Smooth muscle cell of trachea (primary cell): Measurements from ENCODE around the gene AGER. TPM values are rescaled to one million over a fixed set of nuclear protein-coding genes. Genes with fewer than 3 reads are reported as not detected.

ENCODE experiments used
- total RNA-seq: library from RNA; depleted of rRNA; stranded (reverse); fragments of >200 nt; gene quantifications from 2 replicates; pipeline ENCODE4 v1.2.1, GENCODE V29; 2014

Gene AGER
- 0.44 and 0.50 TPM in 2 replicates for total RNA-seq

DNA sequence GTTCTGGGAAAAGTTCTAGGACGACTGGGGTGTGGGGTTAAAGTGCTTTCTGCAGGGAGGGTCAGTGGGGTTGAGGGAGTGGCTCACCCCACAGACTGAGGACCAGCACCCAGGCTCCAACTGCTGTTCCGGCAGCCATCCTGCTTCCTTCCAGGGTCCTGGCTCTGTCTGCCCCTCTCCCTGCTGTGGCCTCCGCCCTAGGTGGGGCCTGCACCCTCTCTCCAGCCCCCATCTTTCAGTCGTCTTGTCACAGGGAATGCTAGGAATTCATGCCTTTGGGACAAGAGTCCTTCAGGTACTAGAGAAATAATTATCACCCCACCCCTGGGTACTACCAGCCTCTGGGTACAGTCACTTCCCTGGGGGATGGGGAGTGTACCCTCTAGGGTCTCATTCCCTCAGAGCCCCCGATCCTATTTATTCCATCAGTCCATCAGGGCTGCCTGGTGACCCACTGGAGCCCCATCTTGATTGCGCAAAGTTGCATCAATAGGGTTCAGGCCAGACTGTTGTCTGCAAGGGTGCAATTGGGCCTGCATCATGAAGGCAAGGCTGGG lies at the start of gene AGER:
TSS of gene AGER (minus strand) at position 170 of the 557 bp plus-strand sequence. CDS start at position 139, 31 bp downstream.

DNA sequence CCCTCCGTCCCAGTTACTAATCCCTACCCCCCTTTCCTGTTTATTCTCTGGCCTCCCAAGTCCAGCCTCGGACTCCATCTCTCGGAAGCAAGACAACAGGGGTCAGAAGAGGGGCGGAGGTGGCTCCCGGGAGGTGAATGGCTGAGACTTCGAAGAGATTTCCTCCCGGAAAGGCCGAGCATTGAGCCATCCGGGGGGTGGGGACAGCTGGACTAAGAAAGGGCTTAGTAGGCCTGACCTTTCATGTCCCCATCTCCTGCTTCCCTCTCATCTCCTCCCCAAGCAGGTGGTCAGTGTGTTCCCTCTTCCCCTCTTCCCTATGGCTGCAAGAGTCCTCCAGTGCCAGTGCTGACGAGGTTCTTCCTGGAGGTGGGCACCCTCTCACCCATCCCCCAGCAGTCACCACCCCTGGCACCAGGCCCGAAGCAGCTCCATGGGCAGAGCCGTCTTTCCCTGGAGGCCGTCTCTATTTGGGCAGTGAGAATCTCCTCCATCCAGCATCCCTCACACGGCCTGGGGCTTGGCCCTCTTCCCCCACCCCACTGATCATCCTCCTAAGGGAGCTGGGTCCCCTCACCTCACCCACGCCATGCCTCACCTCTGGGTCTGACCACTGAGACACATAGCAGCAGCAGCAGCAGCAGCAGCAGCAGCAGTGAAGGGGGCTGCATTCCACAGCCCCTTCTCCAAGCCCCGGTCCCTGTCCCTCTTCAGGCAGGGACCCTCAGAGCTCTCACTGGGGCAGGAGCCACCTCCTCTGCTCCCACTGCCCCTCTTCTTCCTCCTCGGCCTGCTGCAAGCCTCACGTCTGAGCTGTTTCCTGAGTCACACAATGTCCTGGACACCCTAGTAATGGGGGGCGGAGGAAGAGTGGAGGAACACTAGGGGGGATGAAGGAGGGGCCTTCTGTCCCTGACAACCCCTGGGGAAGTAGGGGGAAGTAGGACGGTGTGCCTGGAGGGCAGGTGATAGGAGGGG lies 39.5 kb upstream of the AGER start, which contains the start of gene NOTCH4:
TSS of gene NOTCH4 (minus strand) at position 810 of the 978 bp plus-strand sequence. CDS start at position 671, 139 bp downstream.

DNA sequence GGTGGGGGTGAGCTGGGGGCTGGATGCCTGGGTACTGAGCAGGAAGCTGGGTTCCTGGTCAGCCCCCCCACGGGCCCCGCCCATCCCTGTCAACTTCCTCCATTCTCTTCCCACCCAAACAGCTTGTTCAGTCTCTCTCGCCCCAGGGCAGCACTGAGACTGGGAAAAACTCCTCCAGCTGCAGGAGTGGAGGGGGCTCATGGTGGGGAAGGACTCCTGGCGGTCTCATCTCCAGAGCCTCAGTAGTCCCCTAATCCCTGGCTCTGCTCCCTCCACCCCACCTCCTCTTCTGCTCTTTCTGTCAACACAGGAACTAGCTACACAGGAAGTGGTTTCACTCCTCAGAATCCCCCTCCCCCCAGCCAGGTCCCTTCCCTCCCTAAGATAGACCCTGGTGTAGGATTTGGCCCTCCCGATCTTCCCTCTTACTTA lies 8.6 kb upstream of the AGER start, which contains the start of gene GPSM3:
TSS of gene GPSM3 (minus strand) at position 36 of the 432 bp plus-strand sequence. CDS start 130 bp downstream, outside the sequence.

DNA sequence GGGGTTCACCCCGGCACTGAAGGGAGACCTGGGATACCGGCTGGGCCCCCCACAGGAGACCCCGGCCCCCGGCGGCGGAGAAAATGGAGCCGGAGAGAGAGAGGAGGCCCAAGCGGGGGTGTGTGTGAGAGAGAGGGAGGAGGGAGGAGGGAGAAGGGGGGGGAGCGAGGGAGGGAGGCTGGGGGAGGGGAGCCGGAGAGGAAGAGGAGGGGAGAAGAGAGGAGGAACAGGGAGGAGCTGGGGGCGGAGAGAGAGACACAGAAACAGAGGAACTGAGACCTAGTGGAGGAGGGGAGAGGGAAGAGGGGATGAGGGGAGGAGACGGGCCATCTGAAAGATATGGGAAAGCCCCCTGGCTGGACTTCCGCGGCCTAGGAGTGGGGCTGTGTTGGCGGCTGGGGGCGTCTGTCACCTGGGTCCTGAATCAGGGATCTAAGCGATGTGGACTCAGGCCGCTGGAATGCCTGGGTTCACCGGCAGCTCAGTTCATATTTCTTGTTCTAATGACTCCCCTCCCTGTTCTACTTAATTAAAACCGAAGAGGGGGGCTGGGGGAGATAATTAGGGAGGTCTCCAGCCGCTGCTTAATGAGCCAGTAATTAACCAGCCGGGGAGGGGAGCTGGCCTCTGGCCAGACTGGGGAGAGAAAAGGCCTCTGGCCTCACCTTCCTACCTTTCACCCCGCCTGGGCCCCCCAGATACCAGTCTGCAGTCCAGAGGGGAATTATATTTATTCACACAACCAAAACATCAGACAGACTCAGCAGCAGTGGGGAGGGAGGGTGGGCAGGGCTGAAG lies 6.2 kb upstream of the AGER start, which contains the start of gene PBX2:
TSS of gene PBX2 (minus strand) at position 149 of the 798 bp plus-strand sequence. CDS start 287 bp downstream, outside the sequence.

DNA sequence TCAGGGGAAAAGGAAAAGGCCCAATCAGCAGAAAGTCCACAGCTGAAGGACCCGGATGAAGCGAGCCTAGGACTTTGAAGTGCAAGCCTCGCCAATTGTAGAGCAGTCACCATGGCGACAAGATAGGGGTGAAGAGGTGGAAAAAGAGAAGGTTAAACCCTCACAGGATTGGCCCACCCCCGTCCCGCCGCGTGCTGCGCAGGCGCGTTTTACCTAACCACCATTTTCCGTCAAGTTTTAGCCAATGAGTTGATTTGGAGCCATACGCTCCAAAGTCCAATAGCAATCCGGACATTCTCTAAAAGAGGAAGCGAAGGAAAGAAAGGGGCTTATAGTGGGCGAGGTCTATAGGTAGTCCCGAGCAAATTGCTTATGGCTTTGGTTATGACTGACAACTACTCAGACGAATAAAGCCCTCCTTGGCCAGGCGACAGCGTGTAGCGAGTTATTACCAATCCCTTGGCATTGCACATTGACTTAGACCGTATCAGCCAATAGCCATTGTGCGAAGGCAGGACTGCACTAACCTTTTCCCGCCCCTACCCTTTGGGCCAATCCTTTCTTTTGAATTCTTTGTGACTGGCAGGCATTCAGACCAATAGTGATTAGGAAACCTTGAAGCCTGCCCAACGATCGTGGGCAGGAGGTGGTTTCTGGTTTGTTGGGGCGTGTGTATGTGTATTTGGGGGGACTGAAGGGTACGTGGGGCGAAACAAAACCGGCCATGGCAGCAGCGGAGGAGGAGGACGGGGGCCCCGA lies 6.1 kb downstream of the AGER start, which contains the start of gene RNF5:
TSS of gene RNF5 (plus strand) at position 618 of the 759 bp plus-strand sequence. CDS start at position 725, 107 bp downstream.

DNA sequence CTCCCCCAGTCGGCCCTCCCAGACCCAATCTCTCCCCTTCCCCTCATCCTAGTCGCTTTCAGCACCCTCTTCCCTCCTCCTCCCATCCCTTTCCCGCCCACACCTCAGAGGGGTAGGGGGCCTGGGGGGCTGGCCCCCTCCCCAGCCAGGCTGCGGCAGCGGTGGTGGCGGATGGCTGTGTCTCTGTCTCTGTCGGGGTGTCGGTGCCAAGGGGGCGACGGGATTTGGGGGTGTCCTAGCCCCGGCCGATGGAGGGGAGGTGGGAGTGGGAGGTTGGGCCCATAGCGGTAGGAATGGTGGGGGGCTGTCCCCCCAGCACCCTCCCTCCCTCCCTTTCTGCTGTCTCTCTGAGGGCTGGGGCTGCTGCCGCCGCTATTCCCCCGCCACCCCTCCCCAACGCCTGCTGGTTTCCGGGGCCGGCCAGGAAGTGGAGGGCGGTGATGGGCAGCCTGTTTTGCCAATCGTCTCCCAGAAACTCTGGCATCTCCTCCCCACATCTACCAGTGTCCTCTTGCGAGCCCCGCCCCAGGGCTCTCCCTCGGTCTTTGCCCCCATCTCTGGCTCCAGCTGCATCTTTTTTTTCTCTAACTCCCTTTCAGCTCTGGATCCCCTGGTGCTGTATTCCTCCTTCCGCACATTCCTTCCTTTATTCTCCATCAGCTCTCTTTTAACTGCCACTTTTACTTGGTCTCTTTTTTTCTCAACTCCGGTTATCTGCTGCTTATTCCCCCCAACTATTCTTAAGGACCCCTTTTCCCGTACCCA lies 8.2 kb downstream of the AGER start, which contains the start of gene AGPAT1:
TSS of gene AGPAT1 (minus strand) at position 374 of the 765 bp plus-strand sequence. CDS start 4,588 bp downstream, outside the sequence.

DNA sequence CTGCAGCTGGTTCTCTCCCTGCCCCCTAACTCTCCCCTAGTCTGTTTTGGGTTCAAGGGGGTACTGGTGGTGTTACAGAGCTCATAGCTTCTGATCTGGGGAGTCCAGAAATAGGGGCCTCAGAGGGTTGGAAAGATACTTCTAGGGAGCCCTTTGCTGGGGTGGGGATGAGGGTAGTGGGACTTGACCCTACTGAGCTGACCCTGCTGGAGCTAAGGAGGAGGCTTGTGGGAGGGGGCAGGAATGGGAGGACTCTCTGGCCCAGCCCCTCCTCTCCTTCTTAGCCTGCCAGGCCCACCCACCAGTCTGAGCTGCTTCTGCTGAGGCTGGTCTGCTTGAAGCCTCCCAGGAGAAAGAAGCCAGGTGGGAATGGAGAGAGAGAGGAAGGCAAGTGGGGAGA lies 19.8 kb downstream of the AGER start, which contains the start of gene EGFL8:
TSS of gene EGFL8 (plus strand) at position 301 of the 400 bp plus-strand sequence. CDS start 1,571 bp downstream, outside the sequence.

DNA sequence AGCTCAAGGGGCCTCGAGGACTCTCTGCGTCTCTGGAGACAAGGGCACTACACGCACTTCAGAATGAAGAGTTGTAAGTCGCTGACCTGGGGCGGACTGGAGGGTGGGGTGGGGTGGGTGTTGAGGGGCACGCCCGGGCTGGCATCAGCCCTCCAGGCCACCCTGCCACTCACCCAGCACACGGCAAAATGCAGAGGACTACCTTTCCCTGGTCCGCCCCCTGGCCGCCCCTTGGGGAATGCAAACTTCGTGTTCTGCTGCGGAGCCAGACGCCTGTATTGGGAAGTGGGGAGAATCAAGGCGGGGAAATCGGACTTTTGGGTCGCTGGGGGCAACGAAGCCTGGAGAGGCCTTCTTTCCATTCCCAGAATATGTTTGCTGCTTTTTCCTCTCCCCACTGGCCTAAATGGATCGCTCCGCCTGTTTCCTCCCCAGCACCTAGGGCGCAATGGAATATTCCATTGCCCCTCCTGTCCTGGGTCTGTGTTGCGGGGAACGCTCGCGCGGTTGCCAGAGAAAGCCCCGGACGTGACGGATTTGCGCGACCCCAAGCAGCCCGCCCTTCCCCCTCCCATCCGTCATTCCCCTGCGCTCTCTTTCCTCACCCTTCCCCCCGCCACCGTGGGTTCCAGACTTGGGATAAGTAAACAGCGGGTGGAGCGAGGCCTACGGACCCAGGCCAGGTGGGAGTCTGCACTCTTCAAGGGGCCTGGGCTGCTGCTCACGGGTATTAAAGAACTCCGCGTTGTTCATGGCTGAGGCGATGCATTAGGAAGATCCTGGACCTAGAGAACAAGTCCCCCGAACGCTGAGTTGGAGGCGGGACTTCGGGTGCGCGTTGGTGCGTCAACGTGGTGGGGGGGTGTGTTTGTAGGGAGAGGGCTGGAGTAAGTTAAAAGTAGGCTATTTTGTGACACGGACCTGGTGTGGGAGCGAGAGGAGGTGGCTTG lies 30.2 kb downstream of the AGER start, which contains the start of gene PPT2:
TSS of gene PPT2 (plus strand) at position 578 of the 950 bp plus-strand sequence. CDS start 454 bp downstream, outside the sequence.

DNA sequence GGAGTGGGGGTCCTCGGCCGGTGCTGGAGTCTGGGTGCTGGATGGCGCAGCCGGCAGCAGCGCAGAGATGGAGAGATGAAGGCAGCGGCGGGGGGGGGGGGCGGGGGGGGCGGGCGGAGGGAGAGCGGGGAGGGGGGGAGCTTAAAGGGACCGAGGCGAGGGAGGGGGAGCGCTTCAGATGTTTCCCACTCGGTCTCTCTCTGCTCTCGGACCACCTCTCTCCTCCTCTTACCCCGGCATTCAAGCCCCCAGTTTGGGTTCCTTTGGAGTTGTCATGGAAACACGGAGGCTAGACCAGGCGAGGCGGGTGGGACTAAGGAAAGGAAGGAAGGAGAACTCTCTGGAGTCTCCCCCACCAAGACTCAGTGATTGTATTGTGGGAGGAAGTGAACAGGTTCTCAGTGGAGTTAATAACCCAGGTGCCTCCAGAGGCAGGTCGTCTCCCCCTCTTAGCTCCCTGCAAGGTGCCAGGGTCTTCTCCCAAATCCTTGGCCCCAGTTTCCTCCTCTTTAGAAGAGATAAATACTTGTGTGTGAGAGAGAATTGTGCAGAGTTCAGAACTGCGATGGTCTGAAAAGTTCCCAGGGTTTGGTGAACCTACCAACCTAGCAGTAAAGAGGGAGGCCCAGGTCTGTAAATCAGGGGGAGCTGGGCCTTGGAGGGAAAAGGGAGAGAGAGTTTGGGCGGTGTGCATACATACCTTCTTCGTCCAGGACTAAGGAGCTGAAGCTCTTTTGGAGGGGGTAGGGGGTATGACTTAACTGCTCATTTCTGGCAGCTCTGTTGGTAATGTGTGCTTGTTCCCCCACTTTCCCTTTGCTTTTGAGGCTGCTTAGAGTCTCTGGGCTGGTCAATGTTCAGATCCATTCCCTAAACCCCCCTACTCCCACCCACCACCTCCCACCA lies 31.9 kb downstream of the AGER start, which contains the start of gene PRRT1:
TSS of gene PRRT1 (minus strand) at position 77 of the 906 bp plus-strand sequence. CDS start 112 bp downstream, outside the sequence.

Other genes starting within 250 kb of the AGER start
- gene CFB, start 238.2 kb downstream of the AGER start, total RNA-seq: 24.1 and 45.0 TPM in 2 replicates
- gene NELFE, start 225.3 kb downstream of the AGER start, total RNA-seq: 108 and 168 TPM in 2 replicates
- gene SKIC2, start 225.1 kb downstream of the AGER start, total RNA-seq: 57.7 and 89.3 TPM in 2 replicates
- 12.8 and 15.1 TPM in 2 replicates for gene DXO, start 212.1 kb downstream of the AGER start, total RNA-seq
- 4.1 and 11.6 TPM in 2 replicates for gene C4A, start 202.2 kb downstream of the AGER start, total RNA-seq
- 6.4 and 6.8 TPM in 2 replicates for gene C4B, start 169.5 kb downstream of the AGER start, total RNA-seq
- 0.17 and 0.44 TPM in 2 replicates for gene CYP21A2, start 145.8 kb downstream of the AGER start, total RNA-seq
- 7.7 and 77.6 TPM in 2 replicates for gene TNXB, start 74.9 kb downstream of the AGER start, total RNA-seq
- gene ATF6B, start 56.0 kb downstream of the AGER start, total RNA-seq: 20.8 and 27.2 TPM in 2 replicates
- gene FKBPL, start 54.0 kb downstream of the AGER start, total RNA-seq: 6.7 and 6.8 TPM in 2 replicates
- gene PRRT1, start 32.3 kb downstream of the AGER start, total RNA-seq: 0.33 and 0.44 TPM in 2 replicates
- 14.7 and 15.9 TPM in 2 replicates for gene PPT2, start 30.1 kb downstream of the AGER start, total RNA-seq
- gene EGFL8, start 19.7 kb downstream of the AGER start, total RNA-seq: 0.66 and 1.9 TPM in 2 replicates
- 17.5 and 42.2 TPM in 2 replicates for gene AGPAT1, start 8.2 kb downstream of the AGER start, total RNA-seq
- 17.5 and 30.7 TPM in 2 replicates for gene RNF5, start 5.8 kb downstream of the AGER start, total RNA-seq
- gene PBX2, start 5.9 kb upstream of the AGER start, total RNA-seq: 57.5 and 61.2 TPM in 2 replicates
- 1.3 and 1.8 TPM in 2 replicates for gene GPSM3, start 8.4 kb upstream of the AGER start, total RNA-seq
- gene NOTCH4, start 39.8 kb upstream of the AGER start, total RNA-seq: 1.3 and 2.0 TPM in 2 replicates
- not detected in 2 replicates for gene TSBP1, start 187.7 kb upstream of the AGER start, total RNA-seq
- not detected in 2 replicates for gene BTNL2, start 222.9 kb upstream of the AGER start, total RNA-seq